A549 (cell line): ENCODE results near the gene SLC16A3.

Source experiments
- CBX2 ChIP-seq: fragments of 200-600 bp; sonication (generic); IDR thresholded peaks from 2 replicates; pipeline ENCODE4 v1.6.1; 2016; ENCODE audit warnings: low read depth, mild to moderate bottlenecking, borderline replicate concordance
- CTCF ChIP-seq: fragments of >200 bp; sonication (Bioruptor Twin); formaldehyde crosslinking; IDR thresholded peaks from 3 replicates; pipeline ENCODE4 v1.5.1; 2016
- HDAC2 ChIP-seq: fragments of 200-600 bp; sonication (generic); IDR thresholded peaks from 2 replicates; pipeline ENCODE4 v1.6.1; 2016
- HOXA7 ChIP-seq: fragments of 250-450 bp; sonication (Bioruptor Pico); IDR thresholded peaks from 2 replicates; pipeline ENCODE4 v1.5.0; 2020; ENCODE audit warnings: mild to moderate bottlenecking, moderate library complexity
- JUN ChIP-seq, 2 experiments: fragments of >200 bp; sonication (Bioruptor Twin); formaldehyde crosslinking; IDR thresholded peaks; 2 replicates in 1 of 2; 3 replicates in 1 of 2; pipeline ENCODE4 v1.6.1; 2016 to 2017
- KDM5A ChIP-seq: fragments of 200-600 bp; sonication (generic); IDR thresholded peaks from 2 replicates; pipeline ENCODE4 v1.6.1; 2016; ENCODE audit warnings: antibody characterized with exemption, mild to moderate bottlenecking
- RAD21 ChIP-seq, 2 experiments: fragments of >200 bp in 1 of 2; sonication (Bioruptor Twin) in 1 of 2; formaldehyde crosslinking in 1 of 2; IDR thresholded peaks in 1 of 2; conservative IDR thresholded peaks in 1 of 2; 2 replicates in 1 of 2; 3 replicates in 1 of 2; pipeline ENCODE4 v1.6.1; 2012 to 2018; ENCODE audit warnings: inconsistent platforms in 1 of 2

- TF ChIP-seq CBX2 = no peak
- no peak for TF ChIP-seq KDM5A
- no peak for TF ChIP-seq HDAC2
- no peak for TF ChIP-seq CTCF
- no peak for TF ChIP-seq JUN (IDR thresholded peaks at IDR 0.05)
- TF ChIP-seq RAD21 (conservative IDR thresholded peaks at IDR 0.05 in 1 of 2, IDR thresholded peaks at IDR 0.05 in 1 of 2) = no peak
- TF ChIP-seq HOXA7 (CRISPR knock-in tag) = no peak
These were observed 12.9 kb upstream of the SLC16A3 start for GRCh38 chr17:82215972-82216300.
